AG09309 (cell line): ENCODE data around the gene TTPAL.

ENCODE experiments used
- DNase-seq: peaks from one replicate; pipeline ENCODE4 v3.0.0-alpha.2; 2010; ENCODE audit warnings: low read depth
- H3K4me3 ChIP-seq: 2 replicates; pipeline ENCODE4 v1.5.1; 2011; ENCODE audit warnings: mild to moderate bottlenecking, low read depth, low read length, moderate library complexity; ENCODE audit not compliant: control insufficient read depth
- CTCF ChIP-seq: IDR thresholded peaks from 2 replicates; pipeline ENCODE4 v1.5.1; 2011; ENCODE audit warnings: mild to moderate bottlenecking, low read depth, low read length, inconsistent platforms; ENCODE audit not compliant: insufficient read depth, control insufficient read depth; ENCODE audit errors: missing control alignments

Gene TTPAL

DNA sequence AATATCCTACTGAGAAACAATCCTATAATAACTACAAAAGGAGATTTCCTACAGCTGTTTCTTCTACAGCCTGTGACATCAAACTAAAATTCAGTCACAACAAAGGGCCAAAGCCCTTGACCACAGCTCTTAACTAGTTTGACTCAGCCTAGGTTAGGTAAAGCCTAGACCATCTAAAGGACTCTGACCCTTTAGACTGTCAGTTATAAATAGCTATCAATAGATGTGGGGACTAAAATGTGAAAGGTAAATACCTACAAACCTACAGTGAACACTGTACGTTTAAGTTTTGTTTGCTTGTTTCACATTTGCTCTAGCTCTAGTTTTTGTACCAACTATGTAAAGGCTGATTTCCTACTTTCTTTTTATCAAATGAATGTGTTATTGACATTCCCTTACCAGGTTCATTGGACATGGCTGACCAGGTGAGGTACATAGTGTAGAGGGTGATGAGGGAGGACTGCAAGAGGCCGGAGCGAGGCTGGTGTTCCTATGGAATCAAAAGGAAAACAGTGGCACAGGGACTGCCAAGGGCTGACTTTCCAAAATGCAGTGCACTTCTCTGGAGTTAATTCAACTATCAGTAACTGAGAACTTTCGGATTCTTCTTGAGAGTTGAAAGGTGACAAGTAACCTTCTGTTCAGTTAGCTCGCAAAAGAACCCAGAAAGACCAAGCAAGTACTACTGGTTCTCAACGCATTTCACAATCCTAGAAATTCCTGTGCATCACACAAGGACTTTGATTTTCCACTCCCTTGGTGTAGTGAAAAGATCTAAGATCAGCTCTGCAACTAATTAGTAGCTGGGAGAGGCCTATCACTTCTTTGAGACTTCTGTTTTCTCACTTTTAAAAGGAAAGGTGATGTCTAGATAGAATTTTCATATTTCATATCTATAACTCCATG lies 29.0 kb downstream of the TTPAL start:
- no peak for TF ChIP-seq CTCF
- no peak for DNase-seq
- no peak overlapping the region for H3K4me3 ChIP-seq

- TF ChIP-seq CTCF, result no peak
Measured at GRCh38 chr20:44509762-44510161, 34.1 kb downstream of the TTPAL start.

DNA sequence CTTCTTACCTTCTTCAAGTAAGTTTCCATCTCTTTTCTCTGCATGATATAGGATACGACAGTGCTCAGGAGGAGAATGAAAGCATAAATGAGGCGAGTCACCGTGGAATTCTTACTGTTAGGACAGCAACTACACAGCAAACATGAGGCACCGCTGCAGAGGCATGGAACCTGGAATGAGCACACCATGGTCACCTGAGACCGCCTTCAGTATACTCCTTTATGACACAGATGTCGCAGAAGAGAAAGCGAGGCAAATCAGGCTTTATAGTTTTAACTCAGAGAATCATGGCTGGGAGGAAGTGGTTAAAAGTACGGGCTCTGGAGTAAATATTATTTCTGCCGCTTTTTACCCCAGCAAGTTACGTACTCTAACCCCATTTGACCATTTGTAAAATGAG lies 38.2 kb downstream of the TTPAL start:
- no peak overlapping the region for H3K4me3 ChIP-seq
- DNase-seq, result no peak
- TF ChIP-seq CTCF, result no peak

More at GRCh38 chr20:44509762-44510161, 34.1 kb downstream of the TTPAL start:
- no peak overlapping the region for H3K4me3 ChIP-seq
- no peak for DNase-seq

GRCh38 chr20:44516491-44516890 lies 40.8 kb downstream of the TTPAL start:
- DNase-seq, result no peak

GRCh38 chr20:44517454-44517853 lies 41.8 kb downstream of the TTPAL start:
- no peak for TF ChIP-seq CTCF
- H3K4me3 ChIP-seq, result no peak overlapping the region
- no peak for DNase-seq

More at GRCh38 chr20:44516491-44516890, 40.8 kb downstream of the TTPAL start:
- no peak overlapping the region for H3K4me3 ChIP-seq
- no peak for TF ChIP-seq CTCF

GRCh38 chr20:44518248-44518647 lies 42.6 kb downstream of the TTPAL start:
- no peak for DNase-seq
- no peak overlapping the region for H3K4me3 ChIP-seq
- TF ChIP-seq CTCF, result no peak
